Common myeloid progenitor, CD34-positive (primary cell): ENCODE data around the gene PYROXD2.

Source experiments
- CTCF ChIA-PET: fragments of 350-600 bp; sonication (Branson Sonifier 250); formaldehyde crosslinking; loops from one replicate; lab custom pipeline; 2021; ENCODE audit warnings: antibody characterized with exemption; lab: Charles Lee
- POLR2A ChIA-PET: fragments of 350-600 bp; sonication (Branson Sonifier 250); formaldehyde crosslinking; loops from one replicate; lab custom pipeline; 2021; ENCODE audit warnings: antibody characterized with exemption; lab: Charles Lee
- DNase-seq, 3 donors: peaks; one replicate each; pipeline versions ENCODE4 v3.0.0 to v3.0.0-alpha.2; 2013
- H3K27ac ChIP-seq, 2 experiments: 1 replicate in 1 of 2; 2 replicates in 1 of 2; pipeline ENCODE4 v1.7.0; 2013; ENCODE audit warnings: inconsistent platforms in 2 of 2, low read length in 2 of 2, mild to moderate bottlenecking in 2 of 2, low read depth in 1 of 2, moderate library complexity in 1 of 2; ENCODE audit not compliant: severe bottlenecking in 2 of 2, insufficient read depth in 1 of 2, poor library complexity in 1 of 2
- H3K27me3 ChIP-seq, 5 experiments: replicated peaks in 2 of 5; 1 replicate in 3 of 5; 2 replicates in 2 of 5; pipeline versions ENCODE4 v1.6.1 to v1.7.0; 2013; ENCODE audit warnings: low read length in 4 of 5, mild to moderate bottlenecking in 2 of 5, moderate library complexity in 2 of 5, inconsistent platforms in 1 of 5; ENCODE audit not compliant: insufficient read depth in 5 of 5, control insufficient read depth in 4 of 5
- H3K36me3 ChIP-seq, 4 experiments: 1 replicate in 2 of 4; 2 replicates in 2 of 4; pipeline versions ENCODE4 v1.6.1 to v1.7.0; 2013; ENCODE audit warnings: low read length in 3 of 4, control low read depth in 1 of 4, mild to moderate bottlenecking in 1 of 4; ENCODE audit not compliant: control insufficient read depth in 4 of 4, insufficient read depth in 4 of 4
- H3K4me1 ChIP-seq, 4 experiments: 1 replicate in 3 of 4; 2 replicates in 1 of 4; pipeline versions ENCODE4 v1.6.1 to v1.7.1; 2013; ENCODE audit warnings: low read length in 3 of 4, mild to moderate bottlenecking in 3 of 4, control low read depth in 1 of 4, inconsistent platforms in 1 of 4, moderate library complexity in 1 of 4; ENCODE audit not compliant: control insufficient read depth in 4 of 4, insufficient read depth in 4 of 4; ENCODE audit errors: control extremely low read depth in 1 of 4
- H3K4me3 ChIP-seq, 7 experiments: 1 replicate in 4 of 7; 2 replicates in 3 of 7; pipeline versions ENCODE4 v1.5.1 to v1.7.0; 2013; ENCODE audit warnings: mild to moderate bottlenecking in 7 of 7, low read length in 6 of 7, moderate library complexity in 6 of 7, inconsistent platforms in 2 of 7, low read depth in 2 of 7, control low read depth in 1 of 7; ENCODE audit not compliant: insufficient read depth in 4 of 7, control insufficient read depth in 1 of 7; ENCODE audit errors: extremely low read depth in 1 of 7
- H3K9me3 ChIP-seq, 5 experiments: 1 replicate in 4 of 5; 2 replicates in 1 of 5; pipeline versions ENCODE4 v1.6.1 to v1.7.1; 2013; ENCODE audit warnings: low read length in 4 of 5, mild to moderate bottlenecking in 2 of 5, inconsistent platforms in 1 of 5, low read depth in 1 of 5, moderate library complexity in 1 of 5; ENCODE audit not compliant: control insufficient read depth in 4 of 5, insufficient read depth in 2 of 5; ENCODE audit errors: control extremely low read depth in 1 of 5
- WGBS: methylation state at CpG from one replicate; pipeline ENCODE4 v1.1.5; 2013; ENCODE audit not compliant: insufficient coverage; 5-methylcytosine and 5-hydroxymethylcytosine counted together

PYROXD2 gene

GRCh38 chr10:98366062-98366530, 48.9 kb downstream of the PYROXD2 start:
- ChIA-PET CTCF (interaction anchor here (1.4 kb wide), 1 partner anchor 44 kb away, joined by 4 read pairs; no protein-coding TSS in a partner anchor), POLR2A (no interaction called here)
- 100% methylated on average over 4 of the region's 6 CpGs for WGBS
- no peaks in the 10 kb centered on the region for H3K27me3 ChIP-seq
- H3K9me3 ChIP-seq: no peaks in the 10 kb centered on the region
- no peak overlapping the region for H3K4me3 ChIP-seq
- no peak overlapping the region for H3K27ac ChIP-seq
- DNase-seq: no peak
- H3K36me3 ChIP-seq: no peaks in the 10 kb centered on the region
- peaks cover 0 to 5% (median 2%) of the 10 kb centered on the region in 4 experiments for H3K4me1 ChIP-seq

GRCh38 chr10:98365406-98366061, 49.4 kb downstream of the PYROXD2 start:
- no peak overlapping the region for H3K27ac ChIP-seq
- 93% methylated on average over 17 of the region's 18 CpGs for WGBS
- CTCF ChIA-PET: interaction anchor here (1.4 kb wide), 1 partner anchor 43 kb away, joined by 4 read pairs; no protein-coding TSS in a partner anchor

GRCh38 chr10:98364432-98365102, 50.4 kb downstream of the PYROXD2 start:
- CTCF ChIA-PET: no interaction called here
- Histone ChIP-seq H3K36me3 (no peaks in the 10 kb centered on the region), H3K4me1 (peaks cover 0 to 7% (median 2%) of the 10 kb centered on the region in 4 experiments), H3K27ac (no peak overlapping the region), H3K27me3 (no peaks in the 10 kb centered on the region), H3K4me3 (no peak overlapping the region), H3K9me3 (no peaks in the 10 kb centered on the region)
- 97% methylated on average over 6 of the region's 9 CpGs for WGBS
- POLR2A ChIA-PET: no interaction called here
- no peak for DNase-seq

More at GRCh38 chr10:98365406-98366061, 49.4 kb downstream of the PYROXD2 start:
- peaks cover 0 to 7% (median 2%) of the 10 kb centered on the region in 4 experiments for H3K4me1 ChIP-seq
- no peak overlapping the region for H3K4me3 ChIP-seq
- H3K9me3 ChIP-seq: no peaks in the 10 kb centered on the region
- POLR2A ChIA-PET: no interaction called here
- H3K36me3 ChIP-seq: no peaks in the 10 kb centered on the region
- no peaks in the 10 kb centered on the region for H3K27me3 ChIP-seq
- DNase-seq: no peak

- DNase-seq: no peak
- ChIA-PET POLR2A (no interaction called here), CTCF (interaction anchor here (1.1 kb wide), 1 partner anchor 21 kb away, joined by 4 read pairs; no protein-coding TSS in a partner anchor)
- no peaks in the 10 kb centered on the region for H3K27me3 ChIP-seq
- H3K9me3 ChIP-seq: no peaks in the 10 kb centered on the region
- H3K4me1 ChIP-seq: peaks cover 0 to 7% (median 2%) of the 10 kb centered on the region in 4 experiments
- H3K4me3 ChIP-seq: no peak overlapping the region
- 92% methylated on average over 2 of the region's 6 CpGs for WGBS
- no peak overlapping the region for H3K27ac ChIP-seq
- no peaks in the 10 kb centered on the region for H3K36me3 ChIP-seq
Measured at GRCh38 chr10:98363220-98363619, 51.8 kb downstream of the PYROXD2 start.

- no peaks in the 10 kb centered on the region for H3K27me3 ChIP-seq
- POLR2A ChIA-PET: no interaction called here
- peak; percentile 58 to 88 (median 79) for DNase-seq
- H3K9me3 ChIP-seq: no peaks in the 10 kb centered on the region
- peaks cover 0 to 7% (median 2%) of the 10 kb centered on the region in 4 experiments for H3K4me1 ChIP-seq
- CTCF ChIA-PET: interaction anchor here (0.8 to 1.8 kb wide), 2 partner anchors 10 to 12 kb away, joined by 3 to 5 read pairs; no protein-coding TSS in a partner anchor
- H3K36me3 ChIP-seq: no peaks in the 10 kb centered on the region
- 39% methylated on average over 11 of the region's 15 CpGs for WGBS
- H3K27ac ChIP-seq: no peak overlapping the region
- H3K4me3 ChIP-seq: peak overlapping the region in 2 of 7 experiments; percentile 3 to 12
Measured at GRCh38 chr10:98361131-98362025, 53.6 kb downstream of the PYROXD2 start.

GRCh38 chr10:98357194-98357822, 57.7 kb downstream of the PYROXD2 start:
- H3K4me3 ChIP-seq: no peak overlapping the region
- peaks cover 0 to 5% (median 3%) of the 10 kb centered on the region in 5 experiments for H3K27me3 ChIP-seq
- no peaks in the 10 kb centered on the region for H3K36me3 ChIP-seq
- ChIA-PET POLR2A (no interaction called here), CTCF (no interaction called here)
- H3K4me1 ChIP-seq: peaks cover 0 to 7% (median 2%) of the 10 kb centered on the region in 4 experiments
- H3K9me3 ChIP-seq: no peaks in the 10 kb centered on the region
- no peak overlapping the region for H3K27ac ChIP-seq
- no peak for DNase-seq
- 80% methylated on average over 1 of the region's 5 CpGs for WGBS
